SK-N-MC (cell line): ENCODE data around the gene SLC5A10.

Source experiments
- EZH2 ChIP-seq: fragments of 200-600 bp; sonication (generic); IDR thresholded peaks from one replicate; pipeline ENCODE4 v1.6.1; 2017; ENCODE audit warnings: antibody characterized with exemption
- POLR2AphosphoS5 ChIP-seq: IDR thresholded peaks from 2 replicates; pipeline ENCODE4 v1.6.1; 2012; ENCODE audit warnings: mild to moderate bottlenecking, low read depth, low read length, borderline replicate concordance

- TF ChIP-seq POLR2AphosphoS5 (no peak), EZH2 (no peak)
Measured at GRCh38 chr17:18963126-18964017, 11.4 kb downstream of the SLC5A10 start.
